Retinal pigment epithelial cell (primary cell): ENCODE data around the gene RGS4.

Source experiments
- DNase-seq: peaks from one replicate; pipeline ENCODE4 v3.0.0-alpha.2; 2010; ENCODE audit warnings: low read depth
- H3K4me3 ChIP-seq: 2 replicates; pipeline ENCODE4 v1.5.1; 2011; ENCODE audit warnings: mild to moderate bottlenecking, low read length, control low read depth, moderate library complexity
- CTCF ChIP-seq: conservative IDR thresholded peaks from 2 replicates; pipeline ENCODE4 v1.5.1; 2011; ENCODE audit warnings: low read depth, low read length, control low read depth, inconsistent platforms

Gene RGS4

GRCh38 chr1:163074716-163075284 is 5.6 kb downstream of the RGS4 start:
- H3K4me3 ChIP-seq = no peak overlapping the region
- TF ChIP-seq CTCF = no peak
- no peak for DNase-seq

- no peak for DNase-seq
- TF ChIP-seq CTCF = no peak
- no peak overlapping the region for H3K4me3 ChIP-seq
These were observed 6.9 kb downstream of the RGS4 start for GRCh38 chr1:163076044-163076443.

DNA sequence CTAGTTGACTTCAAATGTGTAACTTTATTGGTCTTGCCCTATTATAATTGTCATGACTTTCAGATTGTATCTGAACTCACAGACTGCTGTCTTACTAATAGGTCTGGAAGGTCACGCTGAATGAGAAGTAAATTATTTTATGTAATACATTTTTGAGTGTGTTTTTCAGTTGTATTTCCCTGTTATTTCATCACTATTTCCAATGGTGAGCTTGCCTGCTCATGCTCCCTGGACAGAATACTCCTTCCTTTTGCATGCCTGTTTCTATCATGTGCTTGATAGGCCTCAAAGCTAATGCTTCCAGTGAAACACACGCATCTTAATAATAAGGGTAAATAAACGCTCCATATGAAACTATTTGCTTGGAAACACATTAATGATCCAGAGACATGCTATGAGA is 7.3 kb downstream of the RGS4 start:
- no peak for TF ChIP-seq CTCF
- DNase-seq = no peak

GRCh38 chr1:163076981-163077761 is 8.0 kb downstream of the RGS4 start:
- no peak for DNase-seq
- TF ChIP-seq CTCF = no peak
- H3K4me3 ChIP-seq = no peak overlapping the region

More for the DNA sequence above, 7.3 kb downstream of the RGS4 start:
- no peak overlapping the region for H3K4me3 ChIP-seq

DNA sequence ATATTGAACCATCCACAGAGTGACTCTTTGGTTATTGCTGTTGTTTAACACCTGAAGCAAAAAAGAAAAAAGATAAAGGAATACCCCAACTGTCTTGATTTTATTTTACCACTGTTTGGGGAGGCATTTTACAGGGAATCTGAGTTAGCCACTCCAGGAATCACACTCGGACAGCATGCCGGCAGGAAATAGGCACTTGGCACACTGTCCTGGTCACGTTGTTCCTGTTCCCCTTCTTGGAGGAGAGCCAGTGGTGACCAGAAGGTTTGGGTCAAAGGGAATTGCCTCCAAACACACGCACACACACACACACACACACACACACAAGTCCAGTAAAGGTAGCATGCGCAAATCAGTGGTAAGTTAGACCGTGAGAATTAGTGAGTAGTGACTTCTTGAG is 13.8 kb downstream of the RGS4 start:
- H3K4me3 ChIP-seq = no peak overlapping the region
- no peak for DNase-seq
- no peak for TF ChIP-seq CTCF

DNA sequence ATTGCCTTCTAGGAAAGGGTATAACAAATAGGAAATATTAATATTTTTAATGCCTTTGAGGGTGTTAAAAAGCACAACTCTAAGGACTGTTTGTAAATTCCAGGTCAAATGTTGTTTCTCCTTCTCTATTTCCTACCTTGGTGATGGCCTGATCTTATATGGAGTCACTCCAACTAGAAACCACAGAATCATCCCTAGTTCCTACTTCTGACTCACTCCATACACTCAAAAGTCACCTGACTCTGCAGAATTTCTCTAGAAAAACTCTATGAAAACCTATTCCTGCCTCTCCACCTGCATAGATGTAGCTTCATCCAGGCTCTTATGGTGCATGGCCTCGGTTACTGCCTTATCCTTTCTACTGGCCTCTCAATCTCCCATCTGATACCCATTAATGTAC is 14.5 kb downstream of the RGS4 start:
- no peak for DNase-seq
- H3K4me3 ChIP-seq = no peak overlapping the region
- TF ChIP-seq CTCF = no peak

GRCh38 chr1:163084330-163084729 is 15.2 kb downstream of the RGS4 start:
- TF ChIP-seq CTCF = no peak
- no peak for DNase-seq
- no peak overlapping the region for H3K4me3 ChIP-seq
